ENCODE measurements around the gene TDP2.

TDP2 gene

GRCh38 chr6:24666641-24667377 lies at the start of gene TDP2, which contains the start of gene ACOT13:
TDP2 (minus strand) TSS chr6:24666899; CDS start chr6:24666862, 37 bp downstream.
ACOT13 (plus strand) TSS chr6:24667077; CDS start chr6:24667264, 187 bp downstream.
- peak; percentile 95 for DNase-seq (ENCODE audit: low spot score)

- no peak for DNase-seq (ENCODE audit: low spot score)
Observed at GRCh38 chr6:24710519-24711303, 44.0 kb upstream of the TDP2 start.

- DNase-seq (ENCODE audit: low spot score), result no peak
Observed at GRCh38 chr6:24709014-24709711, 42.5 kb upstream of the TDP2 start.

GRCh38 chr6:24708612-24709011 lies 41.9 kb upstream of the TDP2 start:
- DNase-seq (ENCODE audit: low spot score), result no peak

GRCh38 chr6:24704468-24704867 lies 37.8 kb upstream of the TDP2 start:
- DNase-seq (ENCODE audit: low spot score), result no peak

- DNase-seq (ENCODE audit: low spot score), result no peak
Observed at GRCh38 chr6:24702720-24703282, 36.1 kb upstream of the TDP2 start.

GRCh38 chr6:24699521-24700359 lies 33.0 kb upstream of the TDP2 start:
- no peak for DNase-seq (ENCODE audit: low spot score)

- DNase-seq (ENCODE audit: low spot score), result no peak
Observed at GRCh38 chr6:24696097-24696496, 29.4 kb upstream of the TDP2 start.

GRCh38 chr6:24695635-24696034 lies 28.9 kb upstream of the TDP2 start:
- peak; percentile 59 for DNase-seq (ENCODE audit: low spot score)

GRCh38 chr6:24694198-24694597 lies 27.5 kb upstream of the TDP2 start:
- no peak for DNase-seq (ENCODE audit: low spot score)

GRCh38 chr6:24692848-24693592 lies 26.3 kb upstream of the TDP2 start:
- no peak for DNase-seq (ENCODE audit: low spot score)

- no peak for DNase-seq (ENCODE audit: low spot score)
Observed at GRCh38 chr6:24692415-24692814, 25.7 kb upstream of the TDP2 start.

- no peak for DNase-seq (ENCODE audit: low spot score)
Observed at GRCh38 chr6:24692003-24692402, 25.3 kb upstream of the TDP2 start.

- no peak for DNase-seq (ENCODE audit: low spot score)
Observed at GRCh38 chr6:24691550-24691949, 24.9 kb upstream of the TDP2 start.

- DNase-seq (ENCODE audit: low spot score), result no peak
Observed at GRCh38 chr6:24690593-24690992, 23.9 kb upstream of the TDP2 start.

- no peak for DNase-seq (ENCODE audit: low spot score)
Observed at GRCh38 chr6:24689964-24690363, 23.3 kb upstream of the TDP2 start.

GRCh38 chr6:24686946-24687345 lies 20.2 kb upstream of the TDP2 start:
- no peak for DNase-seq (ENCODE audit: low spot score)

GRCh38 chr6:24686408-24686807 lies 19.7 kb upstream of the TDP2 start:
- no peak for DNase-seq (ENCODE audit: low spot score)

GRCh38 chr6:24683297-24684296 lies 16.9 kb upstream of the TDP2 start:
- DNase-seq (ENCODE audit: low spot score), result no peak
